Body of pancreas (tissue), 4 donors: Measurements from ENCODE around the gene DIS3L2. TPM values are rescaled to one million over a fixed set of nuclear protein-coding genes. Genes with fewer than 3 reads are reported as not detected.
A peak's percentile ranks its signal among the peaks of the same experiment; 100 is the strongest.

Experiments
- ATAC-seq: fragments of 150-250 bp; one replicate; pipeline ENCODE4 v1.9.1; 2016
- DNase-seq, 4 donors: peaks; one replicate each; pipeline ENCODE4 v3.0.0-alpha.2; 2019
- H3K27ac ChIP-seq, 4 donors: fragments of 200-600 bp; sonication (generic); 1 replicate in 3 of 4; 2 replicates in 1 of 4; pipeline versions ENCODE4 v1.5.1 to v1.6.1; 2016 to 2019; ENCODE audit warnings: mild to moderate bottlenecking in 1 of 4, mixed read lengths in 1 of 4, moderate library complexity in 1 of 4
- H3K27me3 ChIP-seq, 2 donors: fragments of 200-600 bp; sonication (generic); one replicate each; pipeline ENCODE4 v1.6.0; 2016; ENCODE audit warnings: mild to moderate bottlenecking in 1 of 2
- H3K36me3 ChIP-seq, 2 donors: fragments of 200-600 bp; sonication (generic); replicated peaks in 1 of 2; 2 replicates each; pipeline ENCODE4 v1.5.1; 2016; ENCODE audit warnings: low read depth in 2 of 2; ENCODE audit not compliant: insufficient read depth in 1 of 2
- H3K4me1 ChIP-seq: fragments of 200-600 bp; sonication (generic); one replicate; pipeline ENCODE4 v1.6.0; 2016
- H3K4me3 ChIP-seq, 2 donors: fragments of 200-600 bp; sonication (generic); 1 replicate in 1 of 2; 2 replicates in 1 of 2; pipeline ENCODE4 v1.5.1; 2016 to 2019
- H3K9me3 ChIP-seq, 3 donors: fragments of 200-600 bp; sonication (generic); 1 replicate in 2 of 3; 2 replicates in 1 of 3; pipeline ENCODE4 v1.5.1; 2016
- CTCF ChIP-seq, 7 experiments: fragments of 450-650 bp in 4 of 7; fragments of 200-600 bp in 3 of 7; sonication (generic) in 3 of 7; IDR thresholded peaks; one replicate each; pipeline ENCODE4 v1.5.1; 2016 to 2019; ENCODE audit warnings: antibody characterized with exemption in 7 of 7
- POLR2A ChIP-seq, 3 donors: fragments of 450-650 bp; IDR thresholded peaks; one replicate each; pipeline ENCODE4 v1.6.1; 2016; ENCODE audit warnings: antibody characterized with exemption in 3 of 3, mild to moderate bottlenecking in 2 of 3
- WGBS, 2 donors: methylation state at CpG; one replicate each; pipeline ENCODE4 v1.1.5; 2017; 5-methylcytosine and 5-hydroxymethylcytosine counted together
- intact Hi-C: fragments of 100-400 bp; cut with DNase I; formaldehyde crosslinking; loops from one replicate; pipeline ENCODE4 v1.15.1; 2023
- total RNA-seq, 2 donors: library from RNA; depleted of rRNA; stranded (reverse); fragments of >200 nt; gene quantifications; one replicate each; pipeline ENCODE4 v1.1.0, GENCODE V29; 2016

DIS3L2 gene
- total RNA-seq, 2 donors from 2014 or later = 27.8 to 113 TPM

GRCh38 chr2:232338759-232339106 lies 377.2 kb downstream of the DIS3L2 start:
- TF ChIP-seq CTCF (IDR thresholded peaks at IDR 0.05) (no peak), POLR2A (IDR thresholded peaks at IDR 0.05) (no peak)
- no peak for ATAC-seq
- H3K9me3 ChIP-seq = no peaks in the 10 kb centered on the region
- H3K4me1 ChIP-seq = no peaks in the 10 kb centered on the region
- H3K27me3 ChIP-seq = no peaks in the 10 kb centered on the region
- H3K27ac ChIP-seq = no peak overlapping the region
- H3K36me3 ChIP-seq = no peaks in the 10 kb centered on the region
- no peak for DNase-seq
- intact Hi-C loops = no loop called here
- 86 to 89% methylated on average over 3 to 6 of the region's 7 CpGs for WGBS, 2 donors
- no peak overlapping the region for H3K4me3 ChIP-seq

GRCh38 chr2:232339121-232340081 lies 377.9 kb downstream of the DIS3L2 start:
- intact Hi-C loops = no loop called here
- H3K27ac ChIP-seq = no peak overlapping the region
- H3K4me3 ChIP-seq = no peak overlapping the region
- DNase-seq (peak in 1 of 4 donors; percentile 4), ATAC-seq (no peak)
- TF ChIP-seq CTCF (IDR thresholded peaks at IDR 0.05) = no peak
- no peak for TF ChIP-seq POLR2A (IDR thresholded peaks at IDR 0.05)
- 87 to 89% methylated on average over 23 of the region's 23 CpGs for WGBS, 2 donors
- no peaks in the 10 kb centered on the region for H3K27me3 ChIP-seq
- no peaks in the 10 kb centered on the region for H3K4me1 ChIP-seq
- no peaks in the 10 kb centered on the region for H3K9me3 ChIP-seq
- no peaks in the 10 kb centered on the region for H3K36me3 ChIP-seq

GRCh38 chr2:232340171-232340935 lies 378.8 kb downstream of the DIS3L2 start:
- DNase-seq = no peak

GRCh38 chr2:232341061-232341738 lies 379.7 kb downstream of the DIS3L2 start:
- no peak for DNase-seq
- Histone ChIP-seq H3K36me3 (no peaks in the 10 kb centered on the region), H3K9me3 (no peaks in the 10 kb centered on the region), H3K4me3 (no peak overlapping the region), H3K27me3 (no peaks in the 10 kb centered on the region), H3K4me1 (no peaks in the 10 kb centered on the region), H3K27ac (no peak overlapping the region)
- intact Hi-C loops = no loop called here
- TF ChIP-seq POLR2A (IDR thresholded peaks at IDR 0.05) (no peak), CTCF (IDR thresholded peaks at IDR 0.05) (no peak)
- ATAC-seq = no peak
- WGBS, 2 donors = 80 to 85% methylated on average over 17 of the region's 17 CpGs

More at GRCh38 chr2:232340171-232340935, 378.8 kb downstream of the DIS3L2 start:
- H3K27ac ChIP-seq = no peak overlapping the region
- ATAC-seq = no peak
- H3K27me3 ChIP-seq = no peaks in the 10 kb centered on the region
- H3K9me3 ChIP-seq = no peaks in the 10 kb centered on the region
- H3K4me1 ChIP-seq = no peaks in the 10 kb centered on the region
- WGBS, 2 donors = 88 to 89% methylated on average over 10 to 14 of the region's 14 CpGs
- H3K4me3 ChIP-seq = no peak overlapping the region
- H3K36me3 ChIP-seq = no peaks in the 10 kb centered on the region
- intact Hi-C loops = no loop called here
- TF ChIP-seq POLR2A (IDR thresholded peaks at IDR 0.05) (no peak), CTCF (IDR thresholded peaks at IDR 0.05) (no peak)
